MG63 (cell line): ENCODE measurements around the gene AFAP1L1. TPM values are rescaled to one million over a fixed set of nuclear protein-coding genes. Genes with fewer than 3 reads are reported as not detected.
"Not testable (repeated sequence)": the region's sequence is repeated elsewhere in the genome, so short reads cannot be mapped to it uniquely, and the experiment has no call there.

Experiments
- DNase-seq: peaks from one replicate; pipeline ENCODE4 v3.0.0-alpha.2; 2020
- H3K27me3 ChIP-seq: fragments of 250-450 bp; sonication (Bioruptor Pico); 2 replicates; pipeline ENCODE4 v1.5.1; 2020; ENCODE audit warnings: mild to moderate bottlenecking, moderate library complexity
- H3K36me3 ChIP-seq: fragments of 250-450 bp; sonication (Bioruptor Pico); 2 replicates; pipeline ENCODE4 v1.5.1; 2020; ENCODE audit warnings: mild to moderate bottlenecking, moderate library complexity
- H3K4me3 ChIP-seq: fragments of 250-450 bp; sonication (Bioruptor Pico); 2 replicates; pipeline ENCODE4 v1.5.1; 2020; ENCODE audit warnings: mild to moderate bottlenecking, moderate library complexity
- H3K9me3 ChIP-seq: fragments of 250-450 bp; sonication (Bioruptor Pico); 2 replicates; pipeline ENCODE4 v1.5.1; 2020; ENCODE audit warnings: mild to moderate bottlenecking, moderate library complexity
- total RNA-seq: library from RNA; depleted of rRNA; stranded (reverse); fragments of >200 nt; shearing (Covaris generic); gene quantifications from 2 replicates; pipeline ENCODE4 v1.2.3, GENCODE V29; 2014; ENCODE audit warnings: low replicate concordance

Gene AFAP1L1
- total RNA-seq, 1 experiment from 2014 or later: 8.1 TPM

GRCh38 chr5:149254506-149254905 lies 17.2 kb upstream of the AFAP1L1 start:
- H3K27me3 ChIP-seq: no peaks in the 10 kb centered on the region
- no peaks in the 10 kb centered on the region; the same call in 1 of the 2 replicates for H3K36me3 ChIP-seq
- no peak overlapping the region for H3K4me3 ChIP-seq
- DNase-seq: no peak
- no peaks in the 10 kb centered on the region for H3K9me3 ChIP-seq

- DNase-seq: no peak
- Histone ChIP-seq H3K27me3 (no peaks in the 10 kb centered on the region), H3K36me3 (no peaks in the 10 kb centered on the region), H3K4me3 (no peak overlapping the region), H3K9me3 (no peaks in the 10 kb centered on the region)
These were observed 15.2 kb upstream of the AFAP1L1 start for GRCh38 chr5:149256451-149256850.

DNA sequence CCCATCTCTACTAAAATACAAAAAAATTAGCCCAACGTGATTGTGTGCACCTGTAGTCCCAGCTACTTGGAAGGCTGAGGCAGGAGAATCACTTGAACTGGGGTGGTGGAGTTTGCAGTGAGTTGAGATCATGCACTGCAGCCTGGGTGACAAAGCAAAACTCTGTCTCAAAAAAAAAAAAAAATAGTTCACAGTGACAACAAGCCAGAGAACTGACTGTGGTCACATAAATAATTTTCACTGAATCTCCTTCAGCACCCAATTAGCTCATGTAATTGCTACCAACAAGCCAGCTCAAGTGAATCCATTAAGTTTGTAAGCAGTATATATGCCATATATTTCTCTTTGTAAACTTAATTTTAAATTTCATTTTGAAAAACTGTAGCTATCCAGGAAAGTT lies 14.5 kb upstream of the AFAP1L1 start:
- no peak overlapping the region for H3K4me3 ChIP-seq
- H3K36me3 ChIP-seq: no peaks in the 10 kb centered on the region
- no peaks in the 10 kb centered on the region for H3K9me3 ChIP-seq
- H3K27me3 ChIP-seq: no peaks in the 10 kb centered on the region
- no peak for DNase-seq

DNA sequence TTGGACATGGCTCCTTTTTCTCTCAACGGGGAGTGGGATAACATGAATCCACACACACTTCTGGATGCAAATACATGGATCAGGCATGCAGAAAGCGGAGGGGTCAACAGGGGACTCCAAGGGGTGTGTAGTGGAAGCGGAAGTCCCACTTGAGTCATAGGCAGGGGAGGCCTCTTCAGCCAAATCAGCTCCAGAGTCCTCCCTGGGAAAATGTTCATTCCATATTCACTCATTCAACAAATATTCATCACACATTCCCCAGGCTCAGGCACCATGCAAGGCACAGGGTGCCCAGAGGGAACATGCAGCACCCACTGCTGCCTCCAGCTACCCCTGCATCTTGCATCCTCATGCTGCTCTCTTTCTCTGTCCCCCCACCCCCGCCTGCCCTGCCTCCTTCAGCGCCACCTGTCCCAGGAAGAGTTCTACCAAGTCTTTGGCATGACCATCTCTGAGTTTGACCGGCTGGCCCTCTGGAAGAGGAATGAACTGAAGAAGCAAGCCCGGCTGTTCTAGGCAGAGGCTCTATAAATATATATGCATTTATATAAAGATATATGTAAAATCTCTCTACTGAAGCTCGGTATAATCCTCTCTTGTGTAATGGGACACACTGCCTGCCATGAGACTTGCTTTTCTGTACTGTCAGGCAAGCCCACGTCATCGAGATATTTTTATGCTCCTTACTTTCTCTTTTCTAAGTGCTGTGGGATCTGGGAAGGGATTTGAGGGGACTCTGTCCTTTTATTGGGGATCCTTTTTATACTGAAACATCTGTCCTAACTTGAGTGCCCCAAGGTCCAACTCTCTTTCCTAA lies 13.6 kb upstream of the AFAP1L1 start:
- Histone ChIP-seq H3K9me3 (no peaks in the 10 kb centered on the region), H3K4me3 (no peak overlapping the region), H3K36me3 (no peaks in the 10 kb centered on the region), H3K27me3 (no peaks in the 10 kb centered on the region)
- DNase-seq: peak; percentile 12

- no peaks in the 10 kb centered on the region for H3K36me3 ChIP-seq
- no peak overlapping the region for H3K4me3 ChIP-seq
- no peak for DNase-seq
- no peaks in the 10 kb centered on the region for H3K27me3 ChIP-seq
- no peaks in the 10 kb centered on the region for H3K9me3 ChIP-seq
These were observed 10.9 kb upstream of the AFAP1L1 start for GRCh38 chr5:149260761-149261160.

GRCh38 chr5:149261246-149261645 lies 10.4 kb upstream of the AFAP1L1 start:
- H3K4me3 ChIP-seq: no peak overlapping the region
- H3K9me3 ChIP-seq: no peaks in the 10 kb centered on the region
- no peaks in the 10 kb centered on the region for H3K36me3 ChIP-seq
- DNase-seq: no peak
- no peaks in the 10 kb centered on the region for H3K27me3 ChIP-seq

GRCh38 chr5:149262315-149262714 lies 9.3 kb upstream of the AFAP1L1 start:
- no peaks in the 10 kb centered on the region for H3K36me3 ChIP-seq
- no peak for DNase-seq
- no peaks in the 10 kb centered on the region for H3K9me3 ChIP-seq
- no peaks in the 10 kb centered on the region for H3K27me3 ChIP-seq
- no peak overlapping the region for H3K4me3 ChIP-seq

GRCh38 chr5:149264439-149265067 lies 7.1 kb upstream of the AFAP1L1 start:
- H3K27me3 ChIP-seq: no peaks in the 10 kb centered on the region
- H3K9me3 ChIP-seq: peaks cover 12% of the 10 kb centered on the region
- no peaks in the 10 kb centered on the region for H3K36me3 ChIP-seq
- DNase-seq: no peak
- H3K4me3 ChIP-seq: no peak overlapping the region

DNA sequence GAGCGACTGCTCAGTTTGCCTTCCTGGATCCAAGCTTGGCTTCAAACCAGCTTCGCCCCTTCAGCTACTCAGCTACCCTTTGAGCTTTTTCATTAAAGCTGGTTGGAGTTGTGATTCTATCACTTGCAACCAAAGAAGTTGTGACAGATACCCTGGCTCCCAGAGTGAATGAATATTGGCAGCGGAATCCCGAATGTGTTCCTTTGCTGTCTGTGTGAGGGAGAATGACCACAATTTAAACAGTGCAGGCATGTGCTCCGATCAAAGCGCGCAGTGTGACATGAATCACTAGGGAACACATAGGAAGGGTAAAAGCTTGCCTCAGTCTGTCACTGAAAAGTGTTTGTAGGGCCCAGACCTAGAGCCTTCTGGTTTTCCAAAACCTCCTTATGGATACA lies 6.6 kb upstream of the AFAP1L1 start:
- no peaks in the 10 kb centered on the region for H3K27me3 ChIP-seq
- no peak for DNase-seq
- no peaks in the 10 kb centered on the region for H3K36me3 ChIP-seq
- H3K9me3 ChIP-seq: peaks cover 12% of the 10 kb centered on the region
- H3K4me3 ChIP-seq: no peak overlapping the region

- DNase-seq: peak; percentile 33
- Histone ChIP-seq H3K4me3 (no peak overlapping the region), H3K9me3 (peaks cover 12% of the 10 kb centered on the region)
These were observed 6.1 kb upstream of the AFAP1L1 start for GRCh38 chr5:149265597-149265996.

DNA sequence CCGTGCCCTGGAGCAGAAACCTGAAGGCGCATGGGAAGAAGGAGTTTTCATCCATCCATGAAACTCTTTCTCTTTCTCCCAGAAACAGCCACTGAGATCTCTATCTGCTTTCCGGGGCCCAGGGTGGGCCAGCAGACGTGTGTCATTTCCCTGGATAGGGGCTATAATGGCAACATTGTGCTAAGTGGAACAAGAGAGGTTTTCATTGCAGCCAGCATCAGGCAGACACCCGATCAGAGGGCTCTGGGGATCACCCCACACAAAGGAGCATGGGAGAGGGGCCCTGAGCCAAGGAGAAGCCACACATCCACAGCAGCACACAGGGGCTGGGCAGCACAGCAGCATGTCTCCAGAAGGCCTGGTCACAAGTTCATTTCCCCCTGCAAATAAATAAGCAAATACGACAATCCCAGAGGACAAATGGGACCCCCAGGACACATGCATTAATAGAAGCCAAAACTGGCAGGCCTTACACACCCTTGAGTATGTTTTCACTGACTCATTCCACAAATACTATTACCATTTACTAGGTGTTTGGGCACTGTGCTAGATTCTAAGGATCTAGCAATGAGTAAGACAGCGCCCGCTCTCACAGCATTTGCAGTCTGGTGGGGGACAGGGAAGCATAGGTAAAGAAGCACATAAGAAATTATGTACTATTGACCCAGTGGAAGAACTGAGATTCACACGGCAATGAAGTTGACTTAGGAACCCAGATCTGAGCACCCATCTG lies 4.3 kb upstream of the AFAP1L1 start:
- H3K36me3 ChIP-seq: no peaks in the 10 kb centered on the region
- no peaks in the 10 kb centered on the region for H3K27me3 ChIP-seq
- DNase-seq: no peak
- H3K4me3 ChIP-seq: no peak overlapping the region
- H3K9me3 ChIP-seq: peaks cover 12% of the 10 kb centered on the region

More at GRCh38 chr5:149265597-149265996, 6.1 kb upstream of the AFAP1L1 start:
- H3K36me3 ChIP-seq: no peaks in the 10 kb centered on the region
- no peaks in the 10 kb centered on the region for H3K27me3 ChIP-seq

GRCh38 chr5:149268928-149269557 lies 2.6 kb upstream of the AFAP1L1 start:
- no peak for DNase-seq
- no peaks in the 10 kb centered on the region for H3K27me3 ChIP-seq
- no peak overlapping the region for H3K4me3 ChIP-seq
- H3K36me3 ChIP-seq: no peaks in the 10 kb centered on the region
- peaks cover 12% of the 10 kb centered on the region for H3K9me3 ChIP-seq

GRCh38 chr5:149271195-149271715 lies 404 bp upstream of the AFAP1L1 start:
- no peak for DNase-seq
- Histone ChIP-seq H3K9me3 (peaks cover 12% of the 10 kb centered on the region), H3K36me3 (no peaks in the 10 kb centered on the region), H3K4me3 (peak overlapping the region; percentile 78), H3K27me3 (no peaks in the 10 kb centered on the region)

DNA sequence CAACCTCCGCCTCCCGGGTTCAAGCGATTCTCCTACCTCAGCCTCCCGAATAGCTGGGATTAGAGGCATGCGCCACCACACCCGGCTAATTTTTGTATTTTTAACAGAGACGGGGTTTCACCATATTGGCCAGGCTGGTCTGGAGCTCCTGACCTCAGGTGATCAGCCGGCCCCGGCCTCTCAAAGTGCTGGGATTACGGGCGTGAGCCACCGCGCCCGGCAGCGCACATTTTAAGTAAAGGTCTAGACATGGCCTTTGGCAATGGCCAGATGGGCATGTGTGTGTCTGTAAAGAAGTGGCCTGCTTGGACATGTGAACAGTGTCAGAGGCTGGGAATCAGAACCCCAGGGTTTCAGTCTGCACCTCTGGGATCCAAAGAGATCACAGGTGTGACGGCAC lies 1.1 kb downstream of the AFAP1L1 start:
- DNase-seq, H3K36me3 ChIP-seq, H3K27me3 ChIP-seq: not testable (repeated sequence)
- Histone ChIP-seq H3K4me3 (peak overlapping the region; percentile 78), H3K9me3 (peaks cover 12% of the 10 kb centered on the region)

DNA sequence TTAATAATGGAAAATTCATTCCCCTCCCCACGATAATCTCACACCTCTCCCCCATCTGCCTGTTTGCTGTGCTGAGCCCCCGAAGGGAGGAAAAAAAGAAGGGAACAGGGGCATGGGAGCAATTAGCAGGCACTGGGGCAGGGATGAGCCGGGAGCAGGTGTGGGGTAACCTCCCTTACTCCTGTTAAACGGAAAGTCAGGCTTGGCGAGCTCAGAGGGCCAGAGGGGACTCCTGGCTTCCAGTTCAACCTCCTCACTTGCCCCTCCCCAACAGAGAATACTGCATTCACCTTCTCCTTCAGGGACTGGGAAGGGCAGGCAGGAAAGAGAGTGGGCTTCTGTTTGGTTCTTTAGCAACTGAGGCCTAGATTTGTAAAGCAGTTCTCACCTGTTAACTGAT lies 1.6 kb downstream of the AFAP1L1 start:
- Histone ChIP-seq H3K4me3 (no peak overlapping the region), H3K27me3 (no peaks in the 10 kb centered on the region), H3K36me3 (no peaks in the 10 kb centered on the region), H3K9me3 (peaks cover 10% of the 10 kb centered on the region)
- no peak for DNase-seq

GRCh38 chr5:149273950-149274349 lies 2.3 kb downstream of the AFAP1L1 start:
- Histone ChIP-seq H3K4me3 (no peak overlapping the region), H3K9me3 (peaks cover 5% of the 10 kb centered on the region), H3K36me3 (no peaks in the 10 kb centered on the region), H3K27me3 (no peaks in the 10 kb centered on the region)
- no peak for DNase-seq

GRCh38 chr5:149274939-149275338 lies 3.3 kb downstream of the AFAP1L1 start:
- DNase-seq: peak; percentile 27
- H3K4me3 ChIP-seq: no peak overlapping the region
- no peaks in the 10 kb centered on the region for H3K27me3 ChIP-seq
- no peaks in the 10 kb centered on the region for H3K36me3 ChIP-seq
- no peaks in the 10 kb centered on the region for H3K9me3 ChIP-seq
